GM12878 (cell line): ENCODE measurements around the gene RAB3C. TPM values are rescaled to one million over a fixed set of nuclear protein-coding genes. Genes with fewer than 3 reads are reported as not detected.
A peak's percentile ranks its signal among the peaks of the same experiment; 100 is the strongest.

Source experiments
- ATAC-seq: fragments of 200-7000 bp; cut with Tn5 transposase; 3 replicates; pipeline ENCODE4 v1.9.1; 2020; ENCODE audit warnings: mild to moderate bottlenecking, moderate library complexity
- BruUV-seq: library from RNA; stranded (reverse); fragments of 400-500 nt; replicated peaks from 2 replicates; lab custom pipeline; 2021; lab: Mats Ljungman, UMichigan
- CTCF ChIA-PET: fragments of 300-600 bp; sonication (Branson Sonifier 250); formaldehyde crosslinking; extraction: SDS; loops from one replicate; lab custom pipeline; 2021; ENCODE audit warnings: inconsistent platforms; lab: Yijun Ruan, JAX
- POLR2A ChIA-PET: fragments of 350-600 bp; formaldehyde crosslinking; extraction: SDS; loops from one replicate; lab custom pipeline; 2021; ENCODE audit warnings: inconsistent platforms; lab: Charles Lee
- RAD21 ChIA-PET: fragments of 300-600 bp; sonication (Branson Sonifier 250); formaldehyde crosslinking; loops from one replicate; lab custom pipeline; 2023; ENCODE audit warnings: antibody characterized with exemption; ENCODE audit not compliant: unreplicated experiment; lab: Charles Lee
- SMC1A ChIA-PET: fragments of 300-600 bp; sonication (Branson Sonifier 250); formaldehyde crosslinking; loops from one replicate; lab custom pipeline; 2023; ENCODE audit not compliant: unreplicated experiment, uncharacterized antibody; lab: Charles Lee
- DNase-seq: peaks from one replicate; pipeline ENCODE4 v3.0.0-alpha.2; 2011; ENCODE audit warnings: low read depth, low spot score
- FAIRE-seq: peaks from 3 replicates; lab custom pipeline; 2011; peaks lifted over from hg19 to GRCh38; lab: Jason Lieb, UNC
- H2AFZ ChIP-seq: 2 replicates; pipeline ENCODE4 v1.6.0; 2011; ENCODE audit warnings: low read depth, low read length, control low read depth; ENCODE audit not compliant: control insufficient read depth
- H3K27ac ChIP-seq: 2 replicates; pipeline ENCODE4 v1.5.1; 2011; ENCODE audit warnings: control low read depth; ENCODE audit not compliant: control insufficient read depth, insufficient read depth
- H3K27me3 ChIP-seq, 2 experiments: replicated peaks in 1 of 2; 2 replicates each; pipeline versions ENCODE4 v1.6.0 to v1.6.1; 2011; ENCODE audit warnings: low read length in 1 of 2; ENCODE audit not compliant: control insufficient read depth in 2 of 2, insufficient read depth in 2 of 2
- H3K36me3 ChIP-seq, 2 experiments: 2 replicates each; pipeline ENCODE4 v1.5.1; 2011; ENCODE audit warnings: low read length in 1 of 2; ENCODE audit not compliant: control insufficient read depth in 2 of 2, insufficient read depth in 2 of 2
- H3K4me1 ChIP-seq: 2 replicates; pipeline ENCODE4 v1.6.1; 2011; ENCODE audit warnings: mild to moderate bottlenecking, low read length, moderate library complexity, mixed read lengths; ENCODE audit not compliant: control insufficient read depth, insufficient read depth
- H3K4me2 ChIP-seq: 2 replicates; pipeline ENCODE4 v1.6.0; 2011; ENCODE audit warnings: control low read depth; ENCODE audit not compliant: control insufficient read depth, insufficient read depth
- H3K4me3 ChIP-seq: fragments of 200-600 bp; sonication (generic); 2 replicates; pipeline ENCODE4 v1.5.1; 2016
- H3K79me2 ChIP-seq: 2 replicates; pipeline ENCODE4 v1.6.0; 2011; ENCODE audit warnings: low read length; ENCODE audit not compliant: control insufficient read depth, insufficient read depth
- H3K9ac ChIP-seq: 2 replicates; pipeline ENCODE4 v1.8.0; 2011; ENCODE audit warnings: low read length, control low read depth, mixed read lengths; ENCODE audit not compliant: control insufficient read depth, insufficient read depth
- H3K9me3 ChIP-seq: replicated peaks from 3 replicates; pipeline ENCODE4 v1.5.1; 2011; ENCODE audit warnings: mild to moderate bottlenecking, low read length; ENCODE audit not compliant: control insufficient read depth, insufficient read depth
- H4K20me1 ChIP-seq: 2 replicates; pipeline ENCODE4 v1.6.0; 2011; ENCODE audit not compliant: control insufficient read depth, insufficient read depth
- CEBPB ChIP-seq, 2 experiments: fragments of 150-350 bp in 1 of 2; IDR thresholded peaks; 2 replicates each; pipeline ENCODE4 v1.6.1; 2012 to 2014; ENCODE audit warnings: low read depth in 2 of 2, low read length in 2 of 2, borderline replicate concordance in 1 of 2, inconsistent platforms in 1 of 2
- FOS ChIP-seq: IDR thresholded peaks from 3 replicates; pipeline ENCODE4 v1.6.1; 2011; ENCODE audit warnings: borderline replicate concordance; ENCODE audit not compliant: insufficient read length; ENCODE audit errors: extremely low read depth
- GATAD2B ChIP-seq: fragments of 450-650 bp; conservative IDR thresholded peaks from 2 replicates; pipeline ENCODE4 v1.6.1; 2017; ENCODE audit warnings: low read depth, mild to moderate bottlenecking, moderate library complexity
- NR2F1 ChIP-seq: fragments of 450-650 bp; conservative IDR thresholded peaks from 2 replicates; pipeline ENCODE4 v1.6.1; 2017; ENCODE audit warnings: mild to moderate bottlenecking
- ZBTB11 ChIP-seq: fragments of 450-650 bp; formaldehyde crosslinking; IDR thresholded peaks from 2 replicates; pipeline ENCODE4 v1.5.0; 2022; ENCODE audit warnings: mild to moderate bottlenecking, missing genetic modification characterization
- WGBS: methylation state at CpG from one replicate; pipeline ENCODE4 v1.1.6; 2016; ENCODE audit warnings: low lambda C conversion rate; ENCODE audit not compliant: insufficient replicate concordance, insufficient coverage; ENCODE audit errors: missing lambda C conversion rate; 5-methylcytosine and 5-hydroxymethylcytosine counted together
- in situ Hi-C: fragments of 300-500 bp; cut with MboI; formaldehyde crosslinking; loops from 9 replicates; pipeline ENCODE4 v1.14.3; 2018; ENCODE audit warnings: mixed read lengths
- intact Hi-C: fragments of 100-400 bp; cut with micrococcal nuclease; formaldehyde crosslinking; loops from one replicate; pipeline ENCODE4 v1.14.2; 2022; ENCODE audit not compliant: unreplicated experiment
- polyA plus RNA-seq, 11 experiments: library from polyadenylated mRNA; depleted of rRNA in 4 of 11; unstranded in 6 of 11; stranded (reverse) in 5 of 11; fragments of >200 nt; fragmentation: Nextera tagmentation in 4 of 11; fragmentation: Illumina TruSeq in 1 of 11; extraction: Ambion mirVana in 4 of 11; extraction: Trizol in 1 of 11; gene quantifications; 1 replicate in 1 of 11; 2 replicates in 10 of 11; pipeline versions ENCODE4 v1.2.1 to v1.2.3, GENCODE V29; 2011 to 2016; ENCODE audit warnings: inconsistent platforms in 2 of 11, missing spikeins in 2 of 11, low read depth in 1 of 11
- total RNA-seq, 4 experiments: library from RNA; depleted of rRNA in 3 of 4; stranded (reverse); fragments of >200 nt in 3 of 4; fragmentation: Illumina TruSeq in 1 of 4; extraction: Trizol in 1 of 4; gene quantifications; 2 replicates each; pipeline versions ENCODE4 v1.2.1 to v1.2.3, GENCODE V29; 2013 to 2021

The RAB3C gene
- total and polyA plus RNA-seq, 10 of the 15 experiments (the other 5 are each of a cell fraction or from before 2014, with no cell fraction given), result not detected

- in situ Hi-C loops, result loop anchor here (5.0 to 10.0 kb wide), 3 partner anchors 112 to 485 kb away; no protein-coding TSS in a partner anchor
- H2AFZ ChIP-seq, result no peak overlapping the region
- ChIA-PET POLR2A (no interaction called here), SMC1A (interaction anchor here (1.0 to 5.5 kb wide), 10 partner anchors 16 to 284 kb away, joined by 3 to 43 read pairs (median 6); no protein-coding TSS in a partner anchor), CTCF (interaction anchor here (1.2 to 7.8 kb wide), 8 partner anchors 9 to 490 kb away, joined by 3 to 79 read pairs (median 5); no protein-coding TSS in a partner anchor), RAD21 (interaction anchor here (1.2 to 6.2 kb wide), 2 partner anchors 117 to 175 kb away, joined by 3 to 39 read pairs; no protein-coding TSS in a partner anchor)
- no peaks in the 10 kb centered on the region for H3K9me3 ChIP-seq
- intact Hi-C loops, result loop anchor here (10.0 kb wide), 1 partner anchor 915 kb away; no protein-coding TSS in a partner anchor
- DNase-seq, result no peak
- no peaks in the 10 kb centered on the region for H3K79me2 ChIP-seq
- peak; percentile 58 for TF ChIP-seq NR2F1
- no peak for TF ChIP-seq GATAD2B
- no peak for TF ChIP-seq ZBTB11 (CRISPR knock-in tag)
- TF ChIP-seq CEBPB (IDR thresholded peaks at IDR 0.05; ENCODE audit: borderline replicate concordance in 1 of 2, low read depth in 2 of 2, low read length in 2 of 2), result no peak
- no peak for TF ChIP-seq FOS
- 62% methylated on average over 12 of the region's 12 CpGs for WGBS
- H3K9ac ChIP-seq, result no peak overlapping the region
- H3K27ac ChIP-seq, result no peak overlapping the region
- no peaks in the 10 kb centered on the region for H3K36me3 ChIP-seq
- ATAC-seq, result no peak
- no peaks in the 10 kb centered on the region; a peak in 1 of 4 replicates for H3K27me3 ChIP-seq
- H4K20me1 ChIP-seq, result no peaks in the 10 kb centered on the region
- no peak overlapping the region for H3K4me2 ChIP-seq
- no peaks in the 10 kb centered on the region; the same call in 1 of the 2 replicates for H3K4me1 ChIP-seq
- H3K4me3 ChIP-seq, result no peak overlapping the region
- FAIRE-seq, result no peak
- BruUV-seq, result no TSS peak
These were observed 307.4 kb downstream of the RAB3C start for GRCh38 chr5:58890265-58890664.
